Esophagus squamous epithelium (tissue), 5 donors: ENCODE results near the gene C20orf96. TPM values are rescaled to one million over a fixed set of nuclear protein-coding genes. Genes with fewer than 3 reads are reported as not detected.
"Not testable (repeated sequence)": the region's sequence is repeated elsewhere in the genome, so short reads cannot be mapped to it uniquely, and the experiment has no call there.

Experiments used
- DNase-seq: peaks from one replicate; lab custom pipeline; 2025; lab: John Stamatoyannopoulos, UW
- H3K27ac ChIP-seq, 4 donors: fragments of 200-600 bp; sonication (generic); one replicate each; pipeline ENCODE4 v1.5.1; 2016 to 2019; ENCODE audit warnings: mild to moderate bottlenecking in 1 of 4
- H3K27me3 ChIP-seq, 4 donors: fragments of 200-600 bp; sonication (generic); 1 replicate in 3 of 4; 2 replicates in 1 of 4; pipeline versions ENCODE4 v1.5.1 to v1.6.0; 2017 to 2021; ENCODE audit warnings: antibody characterized with exemption in 1 of 4
- H3K36me3 ChIP-seq, 3 donors: fragments of 200-600 bp; sonication (generic); one replicate each; pipeline ENCODE4 v1.5.1; 2016 to 2019
- H3K4me1 ChIP-seq, 3 donors: fragments of 200-600 bp; sonication (generic); one replicate each; pipeline ENCODE4 v1.5.1; 2017 to 2019
- H3K4me3 ChIP-seq, 4 donors: fragments of 200-600 bp; sonication (generic); 1 replicate in 3 of 4; 2 replicates in 1 of 4; pipeline ENCODE4 v1.5.1; 2016 to 2019; ENCODE audit warnings: mild to moderate bottlenecking in 2 of 4, moderate library complexity in 1 of 4
- H3K9me3 ChIP-seq, 3 donors: fragments of 200-600 bp; sonication (generic); one replicate each; pipeline ENCODE4 v1.5.1; 2016 to 2019
- CTCF ChIP-seq, 6 experiments: fragments of 450-650 bp in 4 of 6; fragments of 200-600 bp in 2 of 6; sonication (generic) in 2 of 6; IDR thresholded peaks; one replicate each; pipeline ENCODE4 v1.5.1; 2016 to 2019; ENCODE audit warnings: antibody characterized with exemption in 6 of 6, mild to moderate bottlenecking in 4 of 6, moderate library complexity in 4 of 6
- POLR2A ChIP-seq, 4 donors: fragments of 450-650 bp; IDR thresholded peaks; one replicate each; pipeline ENCODE4 v1.6.1; 2017; ENCODE audit warnings: antibody characterized with exemption in 4 of 4, mild to moderate bottlenecking in 4 of 4, moderate library complexity in 3 of 4
- WGBS, 2 donors: methylation state at CpG; one replicate each; pipeline ENCODE4 v1.1.5; 2018; 5-methylcytosine and 5-hydroxymethylcytosine counted together
- intact Hi-C: fragments of 100-400 bp; cut with DNase I; formaldehyde crosslinking; loops from one replicate; pipeline ENCODE4 v1.15.0; 2022
- total RNA-seq, 4 donors: library from RNA; depleted of rRNA; stranded (reverse); fragments of >200 nt; gene quantifications; one replicate each; pipeline ENCODE4 v1.1.0, GENCODE V29; 2016
- donor health status: DM: yes; HTN: yes; CAD: no.

C20orf96 gene
- total RNA-seq, 4 donors from 2014 or later, result 0.19 to 1.1 (median 0.89) TPM

GRCh38 chr20:226958-227357, 63.6 kb downstream of the C20orf96 start, which contains the start of gene DEFB129:
Gene DEFB129, plus strand, starts transcription at chr20:227258. Its CDS starts 31 bp downstream, at chr20:227289.
- intact Hi-C loops, result no loop called here
- no peak within 1 kb of the TSS for H3K4me3 ChIP-seq
- DNase-seq, result no peak
- WGBS, 2 donors, result 57 to 85% methylated on average over 3 of the region's 3 CpGs
- no peaks in the 10 kb centered on the region for H3K36me3 ChIP-seq
- H3K27ac ChIP-seq, result no peak within 1 kb of the TSS
- no peaks in the 10 kb centered on the region for H3K4me1 ChIP-seq
- H3K9me3 ChIP-seq, result no peaks in the 10 kb centered on the region
- peaks cover 0 to 18% (median 0%) of the 10 kb centered on the region in 4 donors for H3K27me3 ChIP-seq
- no peak for TF ChIP-seq CTCF (IDR thresholded peaks at IDR 0.05)
- TF ChIP-seq POLR2A (IDR thresholded peaks at IDR 0.05), result no peak

- H3K4me1 ChIP-seq, H3K27ac ChIP-seq, DNase-seq, H3K9me3 ChIP-seq, intact Hi-C loops, H3K4me3 ChIP-seq, H3K36me3 ChIP-seq: not testable (repeated sequence)
- WGBS, 2 donors, result 75 to 82% methylated on average over 3 of the region's 3 CpGs
- H3K27me3 ChIP-seq, result peaks cover 0 to 26% (median 0%) of the 10 kb centered on the region in 4 donors
These were observed 64.7 kb downstream of the C20orf96 start for GRCh38 chr20:225879-226278.

GRCh38 chr20:221258-221830, 69.2 kb downstream of the C20orf96 start:
- no peak overlapping the region for H3K4me3 ChIP-seq
- no peak for DNase-seq
- 48 to 75% methylated on average over 1 of the region's 1 CpG for WGBS, 2 donors
- intact Hi-C loops, result no loop called here
- no peaks in the 10 kb centered on the region for H3K36me3 ChIP-seq
- H3K27me3 ChIP-seq, result peaks cover 0 to 51% (median 0%) of the 10 kb centered on the region in 4 donors
- no peak for TF ChIP-seq POLR2A (IDR thresholded peaks at IDR 0.05)
- no peaks in the 10 kb centered on the region for H3K9me3 ChIP-seq
- H3K4me1 ChIP-seq, result no peaks in the 10 kb centered on the region
- no peak overlapping the region for H3K27ac ChIP-seq

Other genes starting within 250 kb of the C20orf96 start
- gene DEFB125, start 203.1 kb downstream of the C20orf96 start, total RNA-seq, result not detected
- gene DEFB126, start 148.2 kb downstream of the C20orf96 start, total RNA-seq, result not detected
- gene DEFB127, start 133.3 kb downstream of the C20orf96 start, total RNA-seq, result not detected
- not detected for gene DEFB128, start 101.0 kb downstream of the C20orf96 start, total RNA-seq
- not detected for gene DEFB129, start 63.5 kb downstream of the C20orf96 start, total RNA-seq
- not detected for gene DEFB132, start 33.0 kb downstream of the C20orf96 start, total RNA-seq
- 10 to 100 TPM in 1 of 4 donors, 1 to 10 TPM in 3; 6.8 to 14.1 (median 9.2) TPM for gene ZCCHC3, start 6.8 kb upstream of the C20orf96 start, total RNA-seq
- gene SOX12, start 34.8 kb upstream of the C20orf96 start, total RNA-seq, result 1 to 10 TPM; 2.1 to 3.8 (median 3.3) TPM
- 10 to 100 TPM in 1 of 4 donors, 1 to 10 TPM in 3; 3.7 to 13.8 (median 7.2) TPM for gene NRSN2, start 56.4 kb upstream of the C20orf96 start, total RNA-seq
- 10 to 100 TPM in 3 of 4 donors, 1 to 10 TPM in 1; 6.5 to 22.0 (median 11.9) TPM for gene TRIB3, start 90.0 kb upstream of the C20orf96 start, total RNA-seq
- 10 to 100 TPM; 46.9 to 79.8 (median 63.2) TPM for gene RBCK1, start 117.5 kb upstream of the C20orf96 start, total RNA-seq
- gene TBC1D20, start 171.8 kb upstream of the C20orf96 start, total RNA-seq, result 10 to 100 TPM; 18.1 to 33.2 (median 26.0) TPM